Measurements from ENCODE around the gene MCF2L2.

GRCh38 chr3:183180110-183180783 lies 248.2 kb downstream of the MCF2L2 start:
- TF ChIP-seq POLR2AphosphoS5 (IDR thresholded peaks at IDR 0.05; ENCODE audit: low read depth, low read length) (no peak), FOXP2 (optimal IDR thresholded peaks at IDR 0.05; ENCODE audit: borderline replicate concordance, extremely low read depth, extremely low read length, insufficient read depth) (no peak), REST (IDR thresholded peaks at IDR 0.05; ENCODE audit: insufficient read depth in 1 of 2, low read depth in 2 of 2, low read length in 2 of 2) (no peak)

All from PFSK-1 (cell line).